ENCODE measurements around the gene EEPD1.

- TF ChIP-seq CTCF (IDR thresholded peaks at IDR 0.05; ENCODE audit: extremely low read depth in 1 of 2, insufficient read depth in 1 of 2, low read depth in 1 of 2, low read length in 2 of 2) (no peak), POLR2A (IDR thresholded peaks at IDR 0.05; ENCODE audit: low read depth, low read length) (no peak), POLR2AphosphoS5 (IDR thresholded peaks at IDR 0.05; ENCODE audit: insufficient read depth, low read depth, low read length) (no peak), FOS (IDR thresholded peaks at IDR 0.05; ENCODE audit: borderline replicate concordance, insufficient read depth, low read length) (no peak), JUN (IDR thresholded peaks at IDR 0.05; ENCODE audit: borderline replicate concordance, insufficient read depth, insufficient read length, low read depth) (no peak), MYC (IDR thresholded peaks at IDR 0.05; ENCODE audit: low read depth, low read length) (no peak), MAX (IDR thresholded peaks at IDR 0.05; ENCODE audit: insufficient read depth, insufficient read length) (no peak), EZH2 (IDR thresholded peaks at IDR 0.05; ENCODE audit: borderline replicate concordance, low read depth, low read length, severe bottlenecking) (no peak)
Observed at GRCh38 chr7:36298106-36298505, 145.1 kb downstream of the EEPD1 start.
